Measurements from ENCODE around the gene SNPH.
A peak's percentile ranks its signal among the peaks of the same experiment; 100 is the strongest.

The SNPH gene

GRCh38 chr20:1315804-1316203, 49.7 kb downstream of the SNPH start:
- no peaks in the 10 kb centered on the region for H3K9me3 ChIP-seq (ENCODE audit: control insufficient read depth, low read length)
- H3K27me3 ChIP-seq (ENCODE audit: control insufficient read depth, insufficient read depth, low read length) = no peaks in the 10 kb centered on the region
- peaks cover 21% of the 10 kb centered on the region for H3K36me3 ChIP-seq (ENCODE audit: control insufficient read depth, insufficient read depth, low read length)
- H3K4me3 ChIP-seq (ENCODE audit: low read length) = no peak overlapping the region
- H3K4me1 ChIP-seq (ENCODE audit: control insufficient read depth, insufficient read depth, low read length) = no peaks in the 10 kb centered on the region
- H3K9ac ChIP-seq (ENCODE audit: low read length) = no peak overlapping the region

- Histone ChIP-seq H3K9me3 (ENCODE audit: control insufficient read depth, low read length) (no peaks in the 10 kb centered on the region), H3K27me3 (ENCODE audit: control insufficient read depth, insufficient read depth, low read length) (no peaks in the 10 kb centered on the region), H3K4me1 (ENCODE audit: control insufficient read depth, insufficient read depth, low read length) (peaks cover 12% of the 10 kb centered on the region), H3K4me3 (ENCODE audit: low read length) (no peak overlapping the region), H3K36me3 (ENCODE audit: control insufficient read depth, insufficient read depth, low read length) (peaks cover 7% of the 10 kb centered on the region), H3K9ac (ENCODE audit: low read length) (no peak overlapping the region)
Observed at GRCh38 chr20:1317545-1318255, 51.6 kb downstream of the SNPH start.

GRCh38 chr20:1319051-1319450, 53.0 kb downstream of the SNPH start:
- Histone ChIP-seq H3K9ac (ENCODE audit: low read length) (no peak overlapping the region), H3K36me3 (ENCODE audit: control insufficient read depth, insufficient read depth, low read length) (peaks cover 5% of the 10 kb centered on the region), H3K27me3 (ENCODE audit: control insufficient read depth, insufficient read depth, low read length) (no peaks in the 10 kb centered on the region), H3K9me3 (ENCODE audit: control insufficient read depth, low read length) (no peaks in the 10 kb centered on the region), H3K4me3 (ENCODE audit: low read length) (no peak overlapping the region), H3K4me1 (ENCODE audit: control insufficient read depth, insufficient read depth, low read length) (peaks cover 12% of the 10 kb centered on the region)

GRCh38 chr20:1319462-1319861, 53.4 kb downstream of the SNPH start:
- Histone ChIP-seq H3K4me1 (ENCODE audit: control insufficient read depth, insufficient read depth, low read length) (peaks cover 16% of the 10 kb centered on the region), H3K36me3 (ENCODE audit: control insufficient read depth, insufficient read depth, low read length) (peaks cover 5% of the 10 kb centered on the region), H3K9me3 (ENCODE audit: control insufficient read depth, low read length) (no peaks in the 10 kb centered on the region), H3K4me3 (ENCODE audit: low read length) (no peak overlapping the region), H3K27me3 (ENCODE audit: control insufficient read depth, insufficient read depth, low read length) (no peaks in the 10 kb centered on the region), H3K9ac (ENCODE audit: low read length) (no peak overlapping the region)

DNA sequence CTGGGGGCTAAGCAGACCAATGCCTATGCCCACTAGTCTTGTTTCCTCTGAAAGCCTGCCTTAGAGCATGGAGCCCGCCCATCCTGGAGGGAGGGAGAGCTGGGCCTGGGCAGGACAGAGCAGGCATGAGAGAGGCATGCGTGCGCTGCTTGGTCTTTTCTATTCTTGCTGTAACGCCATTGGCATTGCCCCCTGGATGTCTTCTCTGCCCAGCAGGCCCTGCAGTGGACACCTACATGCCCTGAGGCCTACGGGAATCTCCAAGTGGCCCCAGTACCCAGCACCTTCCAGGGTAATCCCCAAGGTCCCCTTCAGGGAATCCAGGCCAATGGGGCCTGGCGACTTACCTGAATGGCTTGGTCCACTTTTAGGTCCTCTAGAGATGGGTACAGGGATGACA, 53.9 kb downstream of the SNPH start:
- Histone ChIP-seq H3K4me3 (ENCODE audit: low read length) (no peak overlapping the region), H3K4me1 (ENCODE audit: control insufficient read depth, insufficient read depth, low read length) (peaks cover 21% of the 10 kb centered on the region), H3K27me3 (ENCODE audit: control insufficient read depth, insufficient read depth, low read length) (no peaks in the 10 kb centered on the region), H3K9me3 (ENCODE audit: control insufficient read depth, low read length) (no peaks in the 10 kb centered on the region), H3K9ac (ENCODE audit: low read length) (no peak overlapping the region), H3K36me3 (ENCODE audit: control insufficient read depth, insufficient read depth, low read length) (peaks cover 5% of the 10 kb centered on the region)

DNA sequence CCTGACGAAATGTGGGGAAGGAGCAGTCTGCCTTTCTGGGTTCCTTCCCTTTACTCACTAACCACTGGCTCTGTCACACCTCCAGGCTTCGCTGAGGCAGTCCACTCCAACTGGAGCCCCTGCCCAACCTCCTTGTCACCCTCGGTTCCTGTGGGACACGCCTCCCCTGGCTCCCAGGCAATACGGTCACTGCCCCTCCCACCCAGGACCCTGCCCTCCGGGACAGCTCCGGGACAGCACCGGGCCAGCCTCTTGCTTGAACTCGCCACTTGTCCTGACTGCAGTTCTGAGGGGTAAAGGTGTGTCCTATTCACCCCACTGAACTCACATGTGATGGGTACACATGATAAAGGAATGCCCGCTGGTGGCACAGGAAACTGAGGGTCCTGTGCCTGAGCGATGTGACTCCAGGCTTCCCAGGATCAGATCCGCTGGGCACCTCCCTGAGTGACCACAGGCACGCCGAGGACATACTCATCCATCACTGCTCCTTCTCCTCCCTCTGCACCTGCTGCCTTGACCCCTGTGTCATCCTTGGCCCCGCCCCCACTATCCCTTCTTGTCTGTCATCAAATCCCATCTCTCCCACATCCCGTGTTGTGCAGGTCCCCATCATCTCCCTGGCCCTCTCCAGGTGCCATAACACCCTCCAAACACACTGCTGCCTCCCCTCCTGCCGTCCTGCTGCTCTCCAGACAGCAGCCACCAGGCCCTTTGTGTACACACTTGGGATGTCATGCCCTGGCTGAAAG, 55.0 kb downstream of the SNPH start:
- Histone ChIP-seq H3K36me3 (ENCODE audit: control insufficient read depth, insufficient read depth, low read length) (peaks cover 5% of the 10 kb centered on the region), H3K27me3 (ENCODE audit: control insufficient read depth, insufficient read depth, low read length) (no peaks in the 10 kb centered on the region), H3K9me3 (ENCODE audit: control insufficient read depth, low read length) (no peaks in the 10 kb centered on the region), H3K4me1 (ENCODE audit: control insufficient read depth, insufficient read depth, low read length) (peaks cover 25% of the 10 kb centered on the region), H3K4me3 (ENCODE audit: low read length) (no peak overlapping the region), H3K9ac (ENCODE audit: low read length) (no peak overlapping the region)

GRCh38 chr20:1321654-1321939, 55.5 kb downstream of the SNPH start:
- Histone ChIP-seq H3K27me3 (ENCODE audit: control insufficient read depth, insufficient read depth, low read length) (no peaks in the 10 kb centered on the region), H3K36me3 (ENCODE audit: control insufficient read depth, insufficient read depth, low read length) (peaks cover 5% of the 10 kb centered on the region), H3K4me1 (ENCODE audit: control insufficient read depth, insufficient read depth, low read length) (peaks cover 30% of the 10 kb centered on the region), H3K9ac (ENCODE audit: low read length) (no peak overlapping the region), H3K9me3 (ENCODE audit: control insufficient read depth, low read length) (no peaks in the 10 kb centered on the region), H3K4me3 (ENCODE audit: low read length) (no peak overlapping the region)

DNA sequence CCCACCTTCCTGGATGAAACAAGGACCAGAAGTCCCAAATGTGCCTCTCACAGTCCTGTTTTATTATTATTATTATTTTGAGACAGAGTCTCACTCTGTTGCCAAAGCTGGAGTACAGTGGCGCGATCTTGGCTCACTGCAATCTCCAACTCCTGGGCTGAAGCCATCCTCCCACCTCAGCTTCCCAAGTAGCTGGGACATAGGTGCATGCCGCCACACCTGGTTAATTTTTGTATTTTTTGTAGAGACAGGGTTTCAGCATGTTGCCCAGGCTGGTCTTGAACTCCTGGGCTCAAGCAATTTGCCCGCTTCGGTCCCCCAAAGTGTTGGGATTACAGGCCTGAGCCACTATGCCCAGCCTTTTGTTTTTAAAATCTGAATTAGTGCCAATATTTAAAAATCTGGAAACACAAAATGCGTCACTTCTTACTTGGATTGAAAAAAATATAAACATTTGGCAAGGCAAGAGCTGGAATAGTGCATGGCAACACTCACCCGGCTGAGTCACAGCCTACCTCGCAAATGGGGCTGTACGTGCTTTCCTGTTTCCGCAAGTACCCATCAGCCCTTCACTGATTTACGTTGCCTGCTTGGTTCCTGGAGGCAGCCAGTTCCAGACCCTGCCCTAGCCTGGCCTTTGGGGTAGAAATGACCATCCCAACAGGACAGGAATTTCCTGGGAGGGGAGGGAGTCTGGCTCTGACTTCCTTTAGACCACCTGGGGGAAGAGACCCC, 56.6 kb downstream of the SNPH start:
- Histone ChIP-seq H3K36me3 (ENCODE audit: control insufficient read depth, insufficient read depth, low read length) (peaks cover 5% of the 10 kb centered on the region), H3K9me3 (ENCODE audit: control insufficient read depth, low read length) (no peaks in the 10 kb centered on the region), H3K4me3 (ENCODE audit: low read length) (no peak overlapping the region), H3K27me3 (ENCODE audit: control insufficient read depth, insufficient read depth, low read length) (no peaks in the 10 kb centered on the region), H3K4me1 (ENCODE audit: control insufficient read depth, insufficient read depth, low read length) (peaks cover 41% of the 10 kb centered on the region), H3K9ac (ENCODE audit: low read length) (peak overlapping the region; percentile 28)

DNA sequence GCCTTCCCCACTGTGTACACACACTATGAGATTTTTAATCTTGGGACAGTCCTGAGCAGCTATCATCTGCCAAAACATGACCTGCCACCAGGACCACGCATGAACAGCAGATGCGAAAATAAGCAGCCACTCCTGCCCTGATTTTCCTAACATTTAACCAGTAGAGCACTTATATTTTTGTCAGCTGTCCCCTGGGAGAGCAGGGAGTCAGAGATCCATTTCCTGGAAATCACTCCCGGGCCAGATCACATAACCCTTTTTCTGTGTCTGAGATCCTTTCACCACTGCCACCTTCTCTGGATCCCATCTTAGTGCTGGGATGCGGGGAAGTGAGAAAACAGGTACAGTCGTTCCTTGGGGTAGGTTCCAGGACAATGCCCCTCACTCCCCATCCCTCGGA, 57.2 kb downstream of the SNPH start:
- Histone ChIP-seq H3K4me1 (ENCODE audit: control insufficient read depth, insufficient read depth, low read length) (peaks cover 46% of the 10 kb centered on the region), H3K27me3 (ENCODE audit: control insufficient read depth, insufficient read depth, low read length) (no peaks in the 10 kb centered on the region), H3K4me3 (ENCODE audit: low read length) (no peak overlapping the region), H3K9me3 (ENCODE audit: control insufficient read depth, low read length) (no peaks in the 10 kb centered on the region), H3K36me3 (ENCODE audit: control insufficient read depth, insufficient read depth, low read length) (peaks cover 5% of the 10 kb centered on the region), H3K9ac (ENCODE audit: low read length) (peak overlapping the region; percentile 28)

DNA sequence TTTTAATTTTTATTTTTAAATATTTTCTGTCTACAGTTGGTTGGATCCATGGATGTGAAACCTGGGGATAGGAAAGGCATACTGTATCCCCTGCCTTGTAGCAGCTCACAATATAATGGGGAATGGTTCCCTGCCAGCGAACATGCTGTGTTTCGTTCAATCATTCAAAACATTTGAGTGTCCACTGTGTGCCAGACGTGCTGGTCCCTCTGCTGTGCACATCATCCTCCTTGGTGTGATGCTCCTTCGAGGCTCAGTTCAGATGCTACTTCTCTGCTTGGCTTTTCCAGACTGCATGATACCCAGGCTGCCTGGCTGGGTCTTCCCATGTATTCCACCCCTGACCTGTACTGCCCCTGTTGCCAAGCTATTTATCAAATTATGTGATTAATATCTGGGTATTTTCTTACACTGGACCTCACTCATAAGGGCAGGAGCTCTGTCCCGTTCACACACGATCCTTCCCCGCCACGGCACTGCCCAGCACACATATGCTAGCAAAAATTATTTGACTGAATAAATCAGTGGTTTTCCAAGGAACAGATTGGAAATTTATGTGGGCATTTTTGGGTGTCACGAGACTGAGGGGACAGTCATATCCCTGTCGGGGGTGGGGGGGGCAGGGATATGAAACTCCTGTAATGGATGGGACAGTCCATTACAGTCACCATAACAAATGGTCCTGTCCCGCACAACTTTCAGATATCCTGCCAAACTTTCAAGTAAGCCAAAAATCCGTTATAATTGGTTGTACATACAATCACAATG, 57.9 kb downstream of the SNPH start:
- H3K4me1 ChIP-seq (ENCODE audit: control insufficient read depth, insufficient read depth, low read length) = peaks cover 50% of the 10 kb centered on the region
- no peaks in the 10 kb centered on the region for H3K9me3 ChIP-seq (ENCODE audit: control insufficient read depth, low read length)
- H3K27me3 ChIP-seq (ENCODE audit: control insufficient read depth, insufficient read depth, low read length) = no peaks in the 10 kb centered on the region
- H3K4me3 ChIP-seq (ENCODE audit: low read length) = no peak overlapping the region
- peaks cover 5% of the 10 kb centered on the region for H3K36me3 ChIP-seq (ENCODE audit: control insufficient read depth, insufficient read depth, low read length)
- H3K9ac ChIP-seq (ENCODE audit: low read length) = peak overlapping the region; percentile 93

GRCh38 chr20:1324598-1325172, 58.6 kb downstream of the SNPH start:
- peaks cover 4% of the 10 kb centered on the region for H3K36me3 ChIP-seq (ENCODE audit: control insufficient read depth, insufficient read depth, low read length)
- no peaks in the 10 kb centered on the region for H3K9me3 ChIP-seq (ENCODE audit: control insufficient read depth, low read length)
- peak overlapping the region; percentile 43 for H3K4me3 ChIP-seq (ENCODE audit: low read length)
- peak overlapping the region; percentile 93 for H3K9ac ChIP-seq (ENCODE audit: low read length)
- H3K4me1 ChIP-seq (ENCODE audit: control insufficient read depth, insufficient read depth, low read length) = peaks cover 56% of the 10 kb centered on the region
- no peaks in the 10 kb centered on the region for H3K27me3 ChIP-seq (ENCODE audit: control insufficient read depth, insufficient read depth, low read length)

Measured in mucosa of stomach (tissue), 1 donor.